Right forelimb (tissue), 1 donor: ENCODE measurements around the gene RBMS1.
"Not testable (repeated sequence)": the region's sequence is repeated elsewhere in the genome, so short reads cannot be mapped to it uniquely, and the experiment has no call there.

Experiments used
- DNase-seq: peaks from one replicate; pipeline ENCODE4 v3.0.0-alpha.2; 2018

The RBMS1 gene

GRCh38 chr2:160376576-160376975 is 117.0 kb downstream of the RBMS1 start:
- DNase-seq = no peak

- DNase-seq = no peak
Observed at GRCh38 chr2:160375802-160376469, 117.7 kb downstream of the RBMS1 start.

- no peak for DNase-seq
Observed at GRCh38 chr2:160375037-160375436, 118.6 kb downstream of the RBMS1 start.

GRCh38 chr2:160373666-160374065 is 119.9 kb downstream of the RBMS1 start:
- DNase-seq = no peak

GRCh38 chr2:160373263-160373662 is 120.3 kb downstream of the RBMS1 start:
- DNase-seq = no peak

- no peak for DNase-seq
Observed at GRCh38 chr2:160372585-160372984, 121.0 kb downstream of the RBMS1 start.

GRCh38 chr2:160372010-160372356 is 121.6 kb downstream of the RBMS1 start:
- no peak for DNase-seq

GRCh38 chr2:160371251-160372009 is 122.2 kb downstream of the RBMS1 start:
- DNase-seq = no peak

- DNase-seq = no peak
Observed at GRCh38 chr2:160368988-160369930, 124.3 kb downstream of the RBMS1 start.

- peak; percentile 53 for DNase-seq
Observed at GRCh38 chr2:160367887-160368286, 125.7 kb downstream of the RBMS1 start.

- DNase-seq = not testable (repeated sequence)
Observed at GRCh38 chr2:160367139-160367538, 126.5 kb downstream of the RBMS1 start.

- no peak for DNase-seq
Observed at GRCh38 chr2:160366474-160366873, 127.1 kb downstream of the RBMS1 start.

- DNase-seq = peak; percentile 65
Observed at GRCh38 chr2:160365716-160366367, 127.8 kb downstream of the RBMS1 start.

GRCh38 chr2:160364364-160364763 is 129.2 kb downstream of the RBMS1 start:
- no peak for DNase-seq

GRCh38 chr2:160363961-160364360 is 129.6 kb downstream of the RBMS1 start:
- no peak for DNase-seq

GRCh38 chr2:160363055-160363454 is 130.6 kb downstream of the RBMS1 start:
- no peak for DNase-seq

- DNase-seq = no peak
Observed at GRCh38 chr2:160362541-160362940, 131.1 kb downstream of the RBMS1 start.

- DNase-seq = no peak
Observed at GRCh38 chr2:160362018-160362417, 131.6 kb downstream of the RBMS1 start.

GRCh38 chr2:160360089-160360757 is 133.4 kb downstream of the RBMS1 start:
- DNase-seq = no peak

- DNase-seq = no peak
Observed at GRCh38 chr2:160358046-160358445, 135.6 kb downstream of the RBMS1 start.

- DNase-seq = no peak
Observed at GRCh38 chr2:160356485-160356884, 137.1 kb downstream of the RBMS1 start.

- DNase-seq = no peak
Observed at GRCh38 chr2:160355080-160355479, 138.5 kb downstream of the RBMS1 start.
